ENCODE measurements around the gene NOXRED1. TPM values are rescaled to one million over a fixed set of nuclear protein-coding genes. Genes with fewer than 3 reads are reported as not detected.
A peak's percentile ranks its signal among the peaks of the same experiment; 100 is the strongest.

The NOXRED1 gene
- total and polyA plus RNA-seq, 10 of the 15 experiments (the other 5 are each of a cell fraction or from before 2014, with no cell fraction given), result 0.06 to 0.62 (median 0.14) TPM

DNA sequence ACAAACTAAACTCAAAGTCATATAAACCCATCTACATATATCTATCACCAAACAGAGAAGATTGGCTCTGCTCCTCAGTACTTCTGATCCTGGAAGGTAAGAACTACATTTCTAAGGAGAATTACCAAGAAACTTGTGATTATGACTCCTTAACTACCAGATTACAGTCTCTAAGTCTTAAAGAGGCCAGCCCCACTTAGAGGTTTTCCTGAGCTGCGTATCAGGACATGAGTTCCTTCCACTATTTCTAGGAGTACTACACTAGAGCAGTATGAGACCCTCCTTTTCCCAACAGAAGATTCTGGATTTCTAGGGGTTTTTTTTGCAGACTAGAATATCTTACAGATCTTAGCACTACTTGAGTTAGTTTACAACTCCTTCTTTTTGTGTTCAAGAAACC lies at the start of gene NOXRED1 (continued):
- TF ChIP-seq SREBF1 (IDR thresholded peaks at IDR 0.05; ENCODE audit: low read length) (no peak), IKZF1 (conservative IDR thresholded peaks at IDR 0.05) (no peak), MEF2A (IDR thresholded peaks at IDR 0.05; ENCODE audit: insufficient read depth, low read depth, low read length) (no peak)
- TF ChIP-seq, protein P1, sequence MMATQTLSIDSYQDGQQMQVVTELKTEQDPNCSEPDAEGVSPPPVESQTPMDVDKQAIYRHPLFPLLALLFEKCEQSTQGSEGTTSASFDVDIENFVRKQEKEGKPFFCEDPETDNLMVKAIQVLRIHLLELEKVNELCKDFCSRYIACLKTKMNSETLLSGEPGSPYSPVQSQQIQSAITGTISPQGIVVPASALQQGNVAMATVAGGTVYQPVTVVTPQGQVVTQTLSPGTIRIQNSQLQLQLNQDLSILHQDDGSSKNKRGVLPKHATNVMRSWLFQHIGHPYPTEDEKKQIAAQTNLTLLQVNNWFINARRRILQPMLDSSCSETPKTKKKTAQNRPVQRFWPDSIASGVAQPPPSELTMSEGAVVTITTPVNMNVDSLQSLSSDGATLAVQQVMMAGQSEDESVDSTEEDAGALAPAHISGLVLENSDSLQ (IDR thresholded peaks at IDR 0.05), result no peak

GRCh38 chr14:77470224-77470870 lies 47.0 kb upstream of the NOXRED1 start:
- H2AFZ ChIP-seq (ENCODE audit: control insufficient read depth, low read depth, low read length), result no peak overlapping the region
- RAD21 ChIA-PET (ENCODE audit: unreplicated experiment), result no interaction called here
- no peaks in the 10 kb centered on the region for H3K27me3 ChIP-seq (replicated peaks in 1 of 2; ENCODE audit: control insufficient read depth in 2 of 2, insufficient read depth in 2 of 2, low read length in 1 of 2)
- peaks cover 9 to 22% of the 10 kb centered on the region in 2 experiments; a peak in 3 of 4 replicates for H3K36me3 ChIP-seq (ENCODE audit: control insufficient read depth in 2 of 2, insufficient read depth in 2 of 2, low read length in 1 of 2)
- POLR2A ChIA-PET, result no interaction called here
- TF ChIP-seq KAT2A (conservative IDR thresholded peaks at IDR 0.05; ENCODE audit: control insufficient read depth, low read depth, low read length), result no peak
- TF ChIP-seq POLR2A (IDR thresholded peaks at IDR 0.05; ENCODE audit: low read depth, low read length), result 0 out of 2 replicates have a peak, but pooled peaks have one; percentile 18
- no peak for DNase-seq (ENCODE audit: low read depth, low spot score)
- H3K79me2 ChIP-seq (ENCODE audit: control insufficient read depth, insufficient read depth, low read length), result no peaks in the 10 kb centered on the region
- CTCF ChIA-PET, result no interaction called here
- H3K4me2 ChIP-seq (ENCODE audit: control insufficient read depth, insufficient read depth), result no peak overlapping the region
- H3K9ac ChIP-seq (ENCODE audit: control insufficient read depth, insufficient read depth, low read length), result no peak overlapping the region
- SMC1A ChIA-PET (ENCODE audit: uncharacterized antibody, unreplicated experiment), result no interaction called here
- no peak overlapping the region for H3K4me3 ChIP-seq
- H3K27ac ChIP-seq (ENCODE audit: control insufficient read depth, insufficient read depth), result no peak overlapping the region
- BruUV-seq (replicated peaks), result no TSS peak
- FAIRE-seq, result no peak
- WGBS (ENCODE audit: insufficient coverage, insufficient replicate concordance, low lambda C conversion rate, missing lambda C conversion rate), result 75% methylated on average over 5 of the region's 5 CpGs
- intact Hi-C loops (cut with micrococcal nuclease; ENCODE audit: unreplicated experiment), result no loop called here
- no peak for ATAC-seq
- no peaks in the 10 kb centered on the region for H3K4me1 ChIP-seq (ENCODE audit: control insufficient read depth, insufficient read depth, low read length)
- H3K9me3 ChIP-seq (replicated peaks; ENCODE audit: control insufficient read depth, insufficient read depth, low read length), result no peaks in the 10 kb centered on the region
- no peaks in the 10 kb centered on the region for H4K20me1 ChIP-seq (ENCODE audit: control insufficient read depth, insufficient read depth)
- in situ Hi-C loops (cut with MboI), result no loop called here

All from GM12878 (cell line).